Measurements from ENCODE around the gene ANKS1B. TPM values are rescaled to one million over a fixed set of nuclear protein-coding genes. Genes with fewer than 3 reads are reported as not detected.

The ANKS1B gene
- total RNA-seq, 4 donors from 2014 or later = 4.9 to 15.4 (median 9.4) TPM

- no peaks in the 10 kb centered on the region for H3K36me3 ChIP-seq
- no peak overlapping the region for H3K4me3 ChIP-seq
- TF ChIP-seq POLR2AphosphoS5 (IDR thresholded peaks at IDR 0.05) (no peak), POLR2A (IDR thresholded peaks at IDR 0.05) (no peak), CTCF (IDR thresholded peaks at IDR 0.05) (no peak), EP300 (IDR thresholded peaks at IDR 0.05) (no peak)
- no peaks in the 10 kb centered on the region for H3K4me1 ChIP-seq
- H3K27me3 ChIP-seq = no peaks in the 10 kb centered on the region
- no peak overlapping the region for H3K27ac ChIP-seq
- DNase-seq (ENCODE audit: low spot score in 2 of 2) = no peak
- WGBS = 80% methylated on average over 2 of the region's 2 CpGs
- no peaks in the 10 kb centered on the region for H3K9me3 ChIP-seq
Observed at GRCh38 chr12:99759444-99759843, 225.3 kb downstream of the ANKS1B start.

GRCh38 chr12:99758997-99759396 lies 225.7 kb downstream of the ANKS1B start:
- H3K9me3 ChIP-seq = no peaks in the 10 kb centered on the region
- 87% methylated on average over 3 of the region's 3 CpGs for WGBS
- TF ChIP-seq EP300 (IDR thresholded peaks at IDR 0.05) = no peak

GRCh38 chr12:99752740-99753139 lies 232.0 kb downstream of the ANKS1B start:
- H3K27me3 ChIP-seq = no peaks in the 10 kb centered on the region
- H3K36me3 ChIP-seq = no peaks in the 10 kb centered on the region
- H3K27ac ChIP-seq = no peak overlapping the region
- no peak overlapping the region for H3K4me3 ChIP-seq
- H3K4me1 ChIP-seq = no peaks in the 10 kb centered on the region
- no peak for DNase-seq (ENCODE audit: low spot score in 2 of 2)
- no peaks in the 10 kb centered on the region for H3K9me3 ChIP-seq
- TF ChIP-seq POLR2AphosphoS5 (IDR thresholded peaks at IDR 0.05) (no peak), EP300 (IDR thresholded peaks at IDR 0.05) (no peak), CTCF (IDR thresholded peaks at IDR 0.05) (no peak), POLR2A (IDR thresholded peaks at IDR 0.05) (no peak)

More at GRCh38 chr12:99758997-99759396, 225.7 kb downstream of the ANKS1B start:
- no peak overlapping the region for H3K27ac ChIP-seq
- no peaks in the 10 kb centered on the region for H3K4me1 ChIP-seq
- H3K27me3 ChIP-seq = no peaks in the 10 kb centered on the region
- no peaks in the 10 kb centered on the region for H3K36me3 ChIP-seq
- no peak for DNase-seq (ENCODE audit: low spot score in 2 of 2)
- H3K4me3 ChIP-seq = no peak overlapping the region

GRCh38 chr12:99746538-99746937 lies 238.2 kb downstream of the ANKS1B start:
- H3K9me3 ChIP-seq = no peaks in the 10 kb centered on the region
- H3K4me3 ChIP-seq = no peak overlapping the region
- H3K27ac ChIP-seq = no peak overlapping the region
- H3K36me3 ChIP-seq = no peaks in the 10 kb centered on the region
- H3K27me3 ChIP-seq = no peaks in the 10 kb centered on the region
- TF ChIP-seq POLR2AphosphoS5 (IDR thresholded peaks at IDR 0.05) (no peak), EP300 (IDR thresholded peaks at IDR 0.05) (no peak), CTCF (IDR thresholded peaks at IDR 0.05) (no peak), POLR2A (IDR thresholded peaks at IDR 0.05) (no peak)
- H3K4me1 ChIP-seq = no peaks in the 10 kb centered on the region
- no peak for DNase-seq (ENCODE audit: low spot score in 2 of 2)

GRCh38 chr12:99745895-99746294 lies 238.8 kb downstream of the ANKS1B start:
- DNase-seq (ENCODE audit: low spot score in 2 of 2) = no peak
- TF ChIP-seq CTCF (IDR thresholded peaks at IDR 0.05) = no peak
- TF ChIP-seq POLR2AphosphoS5 (IDR thresholded peaks at IDR 0.05) = no peak
- no peak for TF ChIP-seq EP300 (IDR thresholded peaks at IDR 0.05)
- no peak for TF ChIP-seq POLR2A (IDR thresholded peaks at IDR 0.05)
- Histone ChIP-seq H3K36me3 (no peaks in the 10 kb centered on the region), H3K4me3 (no peak overlapping the region), H3K9me3 (no peaks in the 10 kb centered on the region), H3K27ac (no peak overlapping the region), H3K27me3 (no peaks in the 10 kb centered on the region), H3K4me1 (no peaks in the 10 kb centered on the region)
- WGBS = 57% methylated on average over 2 of the region's 2 CpGs

- no peak for TF ChIP-seq CTCF (IDR thresholded peaks at IDR 0.05)
- no peak for TF ChIP-seq POLR2AphosphoS5 (IDR thresholded peaks at IDR 0.05)
- no peak for TF ChIP-seq POLR2A (IDR thresholded peaks at IDR 0.05)
- no peak for TF ChIP-seq EP300 (IDR thresholded peaks at IDR 0.05)
- DNase-seq (ENCODE audit: low spot score in 2 of 2) = no peak
- WGBS = 73% methylated on average over 1 of the region's 1 CpG
- H3K4me3 ChIP-seq = no peak overlapping the region
- no peaks in the 10 kb centered on the region for H3K4me1 ChIP-seq
- H3K27me3 ChIP-seq = no peaks in the 10 kb centered on the region
- no peaks in the 10 kb centered on the region for H3K36me3 ChIP-seq
- no peaks in the 10 kb centered on the region for H3K9me3 ChIP-seq
- H3K27ac ChIP-seq = no peak overlapping the region
Observed at GRCh38 chr12:99745121-99745520, 239.6 kb downstream of the ANKS1B start.

Data from suprapubic skin (tissue), 4 donors.